Measurements from ENCODE around the gene KCNK5.

The KCNK5 gene

DNA sequence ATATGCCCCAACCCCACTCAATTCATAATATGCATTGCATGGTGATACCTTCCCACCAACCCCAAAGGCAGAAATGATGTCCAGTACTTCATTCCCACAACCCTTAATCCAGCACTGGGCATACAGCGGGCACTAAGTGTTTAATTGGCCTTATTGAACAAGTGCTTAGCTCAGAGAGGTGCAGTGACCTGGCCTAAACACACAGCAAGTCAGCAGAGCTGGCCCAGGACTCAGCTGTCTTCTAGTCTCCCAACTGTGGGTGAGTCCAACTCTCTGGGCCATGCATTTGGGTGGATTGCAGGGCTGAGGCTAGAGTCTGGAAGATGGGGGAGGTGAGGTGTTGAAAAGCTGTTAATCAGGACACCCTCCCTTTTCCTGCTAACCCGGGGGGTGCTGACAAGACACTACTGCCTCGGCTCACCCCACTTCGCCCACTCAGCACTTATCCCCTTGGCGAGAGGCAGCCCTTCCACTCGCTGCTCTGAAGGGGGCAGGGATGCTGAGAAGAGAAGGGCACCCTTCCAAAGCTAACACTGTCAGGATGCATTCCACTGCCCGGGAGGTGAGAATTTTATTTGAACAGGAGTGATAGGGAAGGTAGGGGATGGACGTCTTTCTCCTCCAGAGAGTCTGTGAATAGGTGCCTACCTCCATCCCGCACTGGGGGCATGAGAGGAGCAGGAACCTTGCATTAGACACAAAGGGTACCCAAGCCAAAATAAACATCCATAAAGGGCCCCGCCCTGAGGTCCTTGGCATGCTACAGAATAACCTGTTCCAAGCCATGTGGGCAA lies 14.2 kb downstream of the KCNK5 start:
- no peak for FAIRE-seq

DNA sequence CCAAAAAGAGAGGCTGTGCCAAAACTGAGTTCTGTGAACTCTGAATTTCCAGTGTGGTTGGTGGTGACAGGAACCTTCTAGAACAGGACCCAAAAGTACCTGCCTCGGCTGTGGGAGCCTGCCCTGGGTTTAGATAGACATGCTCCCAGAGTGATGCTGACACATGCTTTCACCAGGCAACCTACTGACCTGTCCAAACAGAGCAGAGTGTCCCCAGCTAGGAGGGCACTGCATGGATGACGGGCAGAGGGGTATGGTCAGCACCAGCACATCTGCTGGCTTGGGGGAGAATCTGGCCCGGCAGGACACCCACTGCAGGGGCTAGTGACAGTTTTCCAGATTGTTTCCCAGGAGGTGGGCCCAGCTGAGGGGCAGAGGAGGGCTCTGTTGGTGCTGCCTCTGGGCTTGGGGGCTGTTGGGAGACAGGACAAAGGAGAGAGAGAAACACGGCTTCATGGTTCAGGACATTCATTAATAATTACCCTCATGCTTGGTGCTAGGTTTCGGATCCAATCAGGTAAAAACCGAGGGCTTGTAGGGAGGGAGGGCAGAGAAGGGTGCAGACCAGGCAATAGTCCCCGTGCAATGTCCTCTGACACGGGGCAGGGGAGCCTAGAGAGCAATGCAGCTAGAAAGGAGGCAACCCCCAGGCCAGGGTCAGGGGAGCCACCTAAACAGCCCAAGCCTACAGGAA lies 15.0 kb downstream of the KCNK5 start:
- FAIRE-seq: no peak

DNA sequence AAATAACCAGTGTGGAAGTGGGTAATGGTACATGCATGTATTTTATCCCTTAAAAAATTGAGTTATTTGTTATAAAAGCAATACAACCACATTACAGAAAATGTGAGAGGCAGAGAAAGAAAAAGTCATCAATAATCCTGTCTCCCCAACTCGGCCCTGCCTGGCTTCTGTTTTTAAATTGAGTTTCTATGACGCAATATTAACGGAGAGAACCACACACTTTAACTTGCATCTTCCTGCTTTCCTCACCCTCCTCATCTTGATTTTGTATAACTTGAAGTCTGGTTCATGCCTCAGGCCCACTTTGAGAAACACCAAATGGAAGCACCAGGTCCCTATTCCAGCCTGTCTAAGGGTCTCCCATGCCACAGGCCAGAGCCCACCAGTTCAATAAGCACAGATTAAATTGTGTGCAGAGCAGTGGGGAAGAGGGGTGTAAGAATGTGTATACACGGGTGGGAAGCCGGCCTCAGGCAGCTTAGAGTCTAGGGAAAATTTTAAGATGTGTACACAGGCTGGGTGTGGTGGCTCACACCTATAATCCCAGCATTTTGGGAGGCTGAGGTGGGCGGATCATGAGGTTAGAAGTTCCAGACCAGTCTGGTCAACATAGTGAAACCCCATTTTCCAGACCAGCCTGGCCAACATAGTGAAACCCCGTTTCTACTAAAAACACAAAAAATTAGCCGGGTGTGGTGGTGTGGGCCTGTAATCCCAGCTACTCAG lies 15.9 kb downstream of the KCNK5 start:
- no peak for FAIRE-seq

DNA sequence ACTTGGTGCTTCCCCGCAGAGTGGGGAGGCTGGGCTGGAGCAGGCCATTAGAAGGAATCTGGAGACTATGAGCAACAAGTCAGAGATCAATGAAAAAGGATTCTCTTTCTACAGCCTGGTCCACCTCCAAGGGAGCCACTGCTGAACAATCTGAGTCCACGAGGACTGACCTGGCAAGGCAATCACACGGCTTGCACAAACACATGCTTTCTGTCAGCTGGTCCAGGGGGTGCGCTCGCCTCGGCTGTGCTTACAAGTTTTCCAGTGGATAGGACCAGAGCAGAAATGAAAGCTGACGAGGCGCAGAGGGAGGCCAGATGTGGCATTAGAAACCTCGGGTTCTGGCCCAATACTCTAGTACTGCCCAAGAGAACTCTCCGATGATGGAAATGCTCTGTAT lies 18.1 kb downstream of the KCNK5 start:
- FAIRE-seq: no peak

DNA sequence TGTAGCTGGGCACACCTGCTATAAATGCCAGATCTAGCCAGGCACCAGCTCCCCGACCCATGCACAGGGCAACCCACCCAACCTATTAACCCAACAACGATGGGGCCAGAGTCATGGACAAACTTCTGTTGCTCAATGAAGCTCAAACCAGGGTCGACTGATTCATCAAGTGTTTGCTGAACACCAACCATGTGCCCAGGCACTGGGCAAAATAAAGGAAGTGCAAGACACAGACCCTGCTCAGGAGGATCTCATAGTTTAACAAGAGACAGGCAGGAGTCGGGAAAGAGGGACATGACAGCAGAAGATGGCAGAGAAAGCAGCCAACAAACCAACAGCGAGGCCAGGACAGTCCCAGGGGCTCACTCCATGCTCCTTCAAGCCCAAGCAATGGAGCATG lies 18.8 kb downstream of the KCNK5 start:
- FAIRE-seq: no peak

DNA sequence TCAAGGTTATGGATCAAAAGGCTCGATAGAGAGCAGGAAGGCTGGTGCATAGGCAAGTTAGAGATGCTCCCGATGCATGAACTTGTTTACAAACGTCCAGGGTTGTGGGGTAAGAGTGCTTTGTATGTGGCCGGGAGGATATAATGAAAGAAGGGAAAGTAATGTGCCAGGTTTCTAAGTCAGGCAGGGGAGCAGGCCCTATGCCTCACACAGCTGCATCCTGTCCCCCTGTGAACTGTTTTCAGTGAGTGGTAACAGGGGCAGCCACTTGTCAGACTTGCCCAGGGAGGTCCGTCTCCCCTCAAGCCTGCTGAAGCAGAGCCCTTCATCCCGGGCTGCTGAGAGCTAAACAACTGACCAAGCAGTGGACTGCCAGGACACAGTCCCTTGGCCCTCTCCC lies 19.4 kb downstream of the KCNK5 start:
- FAIRE-seq: no peak

DNA sequence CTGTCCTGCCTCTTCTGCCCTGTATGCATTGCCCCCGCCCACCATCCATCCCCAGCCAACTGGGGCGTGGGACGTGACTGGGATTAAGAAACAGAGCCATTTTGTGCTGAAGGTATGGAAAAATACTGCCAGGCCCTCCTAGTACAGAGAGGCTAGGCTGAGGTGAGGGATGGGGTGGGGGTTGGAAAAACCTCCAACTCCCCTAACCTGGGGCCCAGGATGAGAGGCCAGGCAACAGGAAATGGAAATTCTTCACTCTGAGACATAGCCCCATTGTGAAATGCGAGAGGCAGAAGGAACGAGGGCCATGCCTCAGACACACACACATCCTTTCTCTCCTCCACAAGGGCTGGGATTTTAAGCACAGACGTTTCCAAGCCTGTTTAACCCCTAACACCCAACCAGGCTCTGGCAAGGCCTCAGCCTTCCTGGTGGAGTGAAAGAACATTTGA lies 19.9 kb downstream of the KCNK5 start:
- no peak for FAIRE-seq

DNA sequence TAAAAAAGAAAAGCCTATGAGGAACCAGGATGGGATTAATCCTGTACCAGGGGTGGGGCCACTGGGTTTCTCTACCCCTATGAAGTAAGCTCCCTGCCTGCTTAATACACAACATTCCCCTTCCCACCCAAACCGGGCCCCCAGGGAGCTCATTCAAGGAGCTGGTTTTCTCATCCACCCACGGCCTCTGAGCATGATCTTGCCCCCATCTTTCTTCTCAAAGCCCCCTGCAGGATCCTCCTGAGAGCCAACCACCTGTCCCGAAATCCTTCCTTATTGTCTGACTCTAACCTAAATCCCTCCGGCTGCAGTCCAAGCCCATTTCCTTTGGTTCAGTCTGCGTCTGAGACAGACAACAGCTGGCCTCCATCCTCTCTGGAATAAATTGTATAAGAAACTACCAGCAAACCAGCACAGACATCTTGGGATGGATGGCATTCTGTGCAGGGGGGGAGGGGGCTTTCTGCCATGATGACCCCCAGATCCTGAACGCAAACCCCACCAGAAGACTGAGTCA lies 21.0 kb downstream of the KCNK5 start:
- no peak for FAIRE-seq

DNA sequence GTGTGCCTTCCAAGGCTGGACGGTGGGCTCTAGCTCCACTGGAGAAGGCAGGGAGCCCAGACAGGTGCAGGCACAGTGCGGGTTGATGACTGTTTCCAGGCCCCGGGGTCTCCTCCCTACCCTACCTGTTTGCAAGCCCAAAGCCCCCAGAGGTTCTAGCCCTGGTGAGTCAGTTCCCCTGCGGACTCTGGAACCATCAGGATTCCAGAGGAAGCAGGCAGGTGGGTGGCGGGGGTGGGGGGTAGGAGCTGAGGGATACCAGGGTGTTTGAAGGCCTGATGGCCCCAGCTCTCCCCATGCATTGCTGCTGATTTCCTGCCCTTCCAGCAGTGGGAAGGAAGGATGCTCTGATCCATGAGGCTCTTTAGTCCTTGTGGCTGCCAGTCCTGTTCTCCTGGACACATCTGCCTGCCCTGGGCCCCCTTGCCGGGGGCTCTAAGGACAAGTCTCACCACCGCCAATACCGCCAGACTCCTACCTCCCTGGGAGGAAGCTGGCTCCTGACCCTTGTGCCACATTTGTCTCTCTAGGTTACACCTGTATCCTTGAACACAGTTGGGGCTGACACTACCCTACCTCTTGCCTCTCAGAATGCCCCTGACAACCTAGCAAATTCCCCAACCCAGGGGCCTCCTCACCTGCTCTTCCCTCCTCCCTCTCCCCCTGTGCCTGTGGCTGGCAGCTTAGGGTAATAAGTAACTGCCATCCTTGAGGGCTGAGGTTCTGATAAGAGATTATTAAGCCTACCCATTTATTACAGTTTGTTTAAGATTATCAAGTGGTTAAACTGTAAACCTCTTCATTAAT lies 21.7 kb downstream of the KCNK5 start:
- no peak for FAIRE-seq

DNA sequence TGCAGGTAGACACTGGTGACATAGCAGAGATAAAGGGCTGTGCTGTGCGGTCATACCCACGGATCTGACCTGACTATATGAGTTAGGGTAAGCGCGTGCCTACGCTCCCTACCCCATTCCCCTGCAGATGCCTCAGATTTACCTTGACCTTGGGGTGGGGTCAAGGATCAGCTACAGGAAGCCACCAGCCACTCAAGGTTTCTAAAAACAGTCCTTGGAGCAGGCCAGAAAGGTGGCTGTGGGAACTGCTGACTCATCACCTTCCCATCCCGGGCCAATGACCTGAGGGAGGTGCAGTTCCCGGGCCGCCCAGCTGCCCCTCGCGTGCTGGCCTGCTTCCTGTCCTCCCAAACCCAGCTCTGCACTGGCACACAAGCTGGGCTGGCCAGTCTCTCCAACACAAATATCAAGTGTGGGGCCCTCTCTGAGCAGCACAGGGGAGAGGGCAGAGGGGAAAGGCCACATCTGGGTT lies 23.0 kb downstream of the KCNK5 start:
- FAIRE-seq: no peak

DNA sequence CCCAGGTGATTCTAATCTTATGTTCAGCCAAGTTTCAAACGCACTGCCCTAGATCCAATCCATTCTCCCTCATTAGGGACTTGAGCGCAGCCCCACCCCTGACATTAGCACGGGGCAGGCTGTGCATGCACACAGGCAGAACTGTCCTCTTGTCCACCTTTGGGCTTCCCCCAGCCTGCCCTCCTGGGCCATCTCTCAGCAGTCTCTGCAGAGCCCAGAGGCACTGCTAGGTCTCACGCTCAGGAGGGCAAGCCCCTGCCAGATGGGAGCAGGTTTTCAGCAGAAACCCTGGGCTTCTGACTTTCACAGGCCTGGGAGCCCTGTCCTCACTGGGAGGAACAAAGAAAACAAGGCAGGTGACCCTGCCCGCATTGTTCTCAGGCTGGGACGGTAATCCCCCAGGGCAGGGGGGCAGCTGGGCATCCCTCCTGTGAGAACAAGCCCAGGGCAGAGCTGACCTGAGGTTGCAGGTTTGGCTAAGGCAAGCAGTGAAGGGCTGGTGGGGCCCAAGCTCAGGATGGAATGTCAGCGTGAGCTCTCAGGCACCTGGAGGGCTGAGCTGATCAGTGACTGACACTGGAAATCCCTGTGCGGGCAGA lies 24.5 kb downstream of the KCNK5 start:
- no peak for FAIRE-seq

DNA sequence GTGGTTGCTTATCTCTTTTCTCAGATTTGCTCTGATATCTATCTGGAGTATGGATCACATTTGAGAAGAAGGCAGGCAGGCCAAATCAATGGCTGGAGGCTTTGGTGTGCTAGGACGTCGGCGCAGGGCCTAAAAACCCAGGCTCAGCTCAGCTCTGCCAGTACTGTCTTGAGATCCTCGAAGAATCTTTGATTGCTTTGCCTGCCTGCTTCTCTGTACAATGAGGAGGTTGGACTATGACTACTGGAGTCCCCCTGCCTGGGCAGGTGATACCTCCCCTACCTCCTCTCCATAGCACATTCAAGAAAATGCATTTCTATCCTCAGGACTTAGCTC lies 25.1 kb downstream of the KCNK5 start:
- no peak for FAIRE-seq

DNA sequence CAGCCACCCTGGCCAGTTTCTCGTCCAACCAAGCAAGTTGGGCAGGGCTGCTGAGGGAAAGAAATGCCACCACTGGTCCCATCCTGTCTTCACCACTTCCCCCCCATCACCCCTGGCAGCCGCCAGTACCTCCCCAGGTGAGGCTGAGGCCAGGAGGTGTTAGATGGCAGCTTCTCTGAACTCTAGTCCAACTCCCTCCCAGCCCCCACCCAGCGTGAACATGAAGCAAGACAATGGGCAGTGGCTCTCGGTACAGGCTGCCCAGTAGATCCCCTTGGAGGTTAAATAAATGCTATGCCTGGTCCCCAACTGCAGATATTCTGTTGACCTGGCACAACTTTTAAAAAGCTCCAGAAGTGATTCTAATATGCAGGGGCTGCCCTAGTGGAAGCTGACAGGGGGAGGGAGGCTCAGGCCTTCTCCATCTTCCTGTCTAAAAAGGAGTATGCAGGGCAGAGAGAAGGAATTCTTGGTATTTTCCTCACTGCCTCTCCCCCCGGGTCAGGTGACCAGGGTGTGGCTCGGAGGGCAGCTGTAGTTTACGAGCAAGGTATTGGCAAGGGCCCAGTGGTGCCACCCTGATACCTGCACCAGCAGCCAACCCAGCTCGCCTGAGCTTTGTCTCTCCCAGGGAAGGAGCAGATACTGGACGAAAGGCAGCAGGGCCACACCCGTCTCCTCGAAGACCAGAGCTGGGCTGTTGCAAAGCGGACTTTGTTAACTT lies 25.7 kb downstream of the KCNK5 start:
- no peak for FAIRE-seq

DNA sequence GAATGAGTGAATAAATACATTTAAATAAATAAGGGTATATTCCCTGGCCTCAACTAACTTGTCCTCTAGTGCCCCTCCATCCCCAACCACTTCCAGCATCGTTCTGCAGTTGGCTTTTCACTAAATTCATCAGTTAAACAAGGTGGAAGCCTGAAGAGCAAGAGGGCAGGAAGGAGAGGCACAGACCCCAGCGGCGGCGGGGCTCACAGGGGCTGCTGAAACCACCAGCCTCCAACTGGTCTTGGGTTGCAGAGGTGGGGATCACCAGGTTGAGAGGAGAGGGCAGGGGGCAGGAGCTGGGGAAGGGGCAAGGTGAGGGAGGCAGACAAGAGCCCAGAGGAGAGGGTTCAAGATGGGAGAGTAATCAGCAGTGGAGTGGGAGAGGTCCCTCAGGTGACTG lies 27.1 kb downstream of the KCNK5 start:
- FAIRE-seq: no peak

DNA sequence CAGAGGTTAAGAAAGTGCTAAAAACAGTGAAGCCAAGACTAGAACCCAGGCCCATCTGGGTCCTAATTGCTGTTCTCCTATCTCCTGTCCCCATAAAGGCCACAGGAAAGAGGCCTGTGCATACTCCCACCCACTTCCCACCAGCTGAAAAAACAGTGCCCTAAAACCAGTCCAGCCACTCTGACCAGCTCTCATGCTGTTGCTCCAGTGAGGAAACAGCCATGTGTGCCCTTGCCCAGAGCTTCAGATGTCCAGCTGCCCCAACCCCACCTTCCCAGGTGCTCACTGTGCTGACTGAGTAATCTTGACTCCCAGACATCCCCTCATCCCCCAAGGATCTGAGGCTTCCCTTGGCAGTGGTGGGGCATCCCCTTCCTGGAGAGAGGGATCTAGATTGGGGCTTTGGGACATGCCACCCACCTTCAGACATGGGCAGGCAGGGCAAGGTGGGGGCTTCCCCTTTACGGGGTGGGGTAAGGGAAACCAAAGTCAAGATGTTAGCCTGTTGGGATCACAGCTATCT lies 28.7 kb downstream of the KCNK5 start:
- FAIRE-seq: no peak

DNA sequence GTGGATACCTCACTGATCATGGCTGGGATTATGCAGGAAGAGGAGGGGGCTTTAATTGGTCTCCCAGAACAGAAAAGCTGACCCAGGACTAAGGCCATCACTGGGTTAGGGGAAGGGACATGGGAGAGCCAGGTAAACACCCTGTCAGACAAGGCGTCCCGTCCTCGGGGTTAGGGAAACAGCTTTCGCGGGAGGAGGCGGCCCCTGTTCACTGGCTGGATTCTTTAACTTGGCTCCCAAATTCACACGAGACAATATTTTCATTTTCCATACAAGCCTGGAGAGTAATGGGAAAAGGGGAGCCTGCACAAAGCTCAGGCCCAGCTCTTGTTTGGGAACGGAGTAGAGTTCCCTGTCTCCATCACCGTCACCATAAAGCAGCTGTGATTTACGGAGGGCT lies 29.3 kb downstream of the KCNK5 start:
- no peak for FAIRE-seq

DNA sequence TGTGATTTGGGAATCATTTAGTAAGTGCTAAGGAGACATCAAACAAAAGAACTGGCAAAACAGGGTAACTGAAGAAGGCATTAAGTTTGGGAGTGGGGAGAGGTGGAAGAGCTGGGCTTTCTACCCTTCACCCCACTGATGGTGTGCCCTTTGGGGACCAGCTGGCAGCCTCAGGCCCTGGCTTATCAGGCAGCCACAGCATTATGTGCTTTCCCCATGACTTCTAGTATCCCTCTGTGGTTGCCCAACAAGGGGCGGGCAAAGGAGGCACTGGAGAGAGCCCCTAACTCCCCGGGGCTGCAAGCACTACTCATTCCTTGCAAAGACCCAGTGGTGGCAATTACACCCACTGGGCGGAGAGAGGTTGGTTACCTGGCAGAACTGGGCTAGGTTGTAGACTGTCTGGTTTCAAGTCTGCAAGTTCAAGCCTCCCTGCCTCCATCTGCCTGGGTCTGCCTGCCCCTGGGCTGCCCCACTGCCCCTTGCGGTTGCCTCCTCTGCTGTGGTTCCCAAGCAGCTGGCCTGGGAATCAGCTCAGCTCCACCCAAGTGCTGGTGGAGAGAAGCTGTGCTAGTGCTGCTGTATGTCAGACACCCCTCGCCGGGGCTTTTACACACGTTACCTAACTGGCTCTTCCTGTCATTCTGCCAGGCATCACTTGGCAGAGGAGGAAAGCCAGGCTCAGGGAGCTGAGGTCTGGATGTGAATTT lies 29.9 kb downstream of the KCNK5 start:
- FAIRE-seq: no peak

DNA sequence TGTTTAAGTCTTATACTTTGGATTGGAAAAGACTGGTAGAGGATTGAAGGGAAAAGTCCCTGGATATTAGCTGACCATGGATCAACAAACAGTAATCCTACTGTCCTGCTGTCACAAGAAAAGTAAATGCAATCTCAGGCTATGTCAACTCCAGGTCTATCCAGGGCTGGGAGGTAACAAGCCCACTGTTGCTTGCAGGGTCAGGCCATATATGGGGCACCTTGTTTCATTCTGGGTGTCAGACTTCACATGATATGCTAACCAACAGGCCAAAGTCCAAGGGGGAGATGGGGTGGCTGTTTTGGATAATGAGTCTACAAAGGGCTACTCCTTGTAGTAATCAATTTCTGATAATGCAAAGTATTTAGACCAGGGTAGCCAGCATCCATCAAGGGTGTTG lies 30.7 kb downstream of the KCNK5 start:
- FAIRE-seq: no peak

DNA sequence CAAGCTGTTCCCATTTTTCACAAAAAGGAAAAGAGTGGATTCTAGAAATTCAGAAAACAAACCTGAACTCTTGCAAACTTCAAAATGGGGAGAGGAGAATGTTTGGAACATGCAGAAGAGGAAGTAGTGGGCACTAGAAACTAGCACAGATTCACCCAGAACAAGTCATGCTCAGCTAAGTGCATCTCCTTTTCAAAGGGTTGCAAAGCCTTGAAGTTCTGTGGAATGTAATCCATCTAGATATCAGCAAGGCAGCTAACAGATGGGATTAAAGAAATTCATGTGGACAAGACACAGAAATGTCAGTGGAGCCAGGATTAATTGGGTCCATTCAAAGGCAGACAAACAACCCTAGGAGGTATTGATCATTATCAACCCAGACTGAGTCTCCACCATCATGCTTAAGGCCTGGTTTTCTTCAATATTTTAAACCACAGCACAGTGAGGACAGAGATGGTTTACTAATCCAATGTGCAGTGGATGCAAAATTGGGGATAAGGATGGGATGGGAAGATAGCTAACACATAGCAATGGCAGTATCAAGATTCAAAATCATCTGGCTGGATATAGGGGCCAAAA lies 31.3 kb downstream of the KCNK5 start:
- FAIRE-seq: no peak

DNA sequence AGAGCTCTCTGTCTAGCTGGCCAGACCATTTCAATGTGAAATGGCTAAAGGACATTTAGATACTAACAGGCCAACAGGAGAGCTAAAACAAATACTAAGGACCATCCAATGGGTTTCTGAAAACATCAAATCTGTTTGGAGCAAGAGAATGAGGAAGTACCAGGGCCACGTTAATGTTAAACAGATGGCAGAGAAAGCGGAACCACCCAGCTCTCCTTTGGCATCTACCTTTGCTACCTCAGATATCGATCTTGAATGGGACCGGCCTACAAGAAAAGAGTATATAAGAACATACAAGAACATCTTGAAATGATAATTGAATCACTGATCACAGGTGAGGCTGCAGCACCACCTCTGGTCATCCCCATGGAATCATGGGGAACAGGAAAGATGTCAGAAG lies 31.8 kb downstream of the KCNK5 start:
- no peak for FAIRE-seq

Data from colon (tissue), 2 donors.